CD4-positive, alpha-beta T cell treated with Interleukin-4 for 1 hour (primary cell): ENCODE measurements around the gene HECW1.
"Not testable (repeated sequence)": the region's sequence is repeated elsewhere in the genome, so short reads cannot be mapped to it uniquely, and the experiment has no call there.

Source experiments
- DNase-seq, 2 donors: peaks; one replicate each; pipeline ENCODE4 v3.0.0-alpha.2; 2020 to 2022

Gene HECW1

DNA sequence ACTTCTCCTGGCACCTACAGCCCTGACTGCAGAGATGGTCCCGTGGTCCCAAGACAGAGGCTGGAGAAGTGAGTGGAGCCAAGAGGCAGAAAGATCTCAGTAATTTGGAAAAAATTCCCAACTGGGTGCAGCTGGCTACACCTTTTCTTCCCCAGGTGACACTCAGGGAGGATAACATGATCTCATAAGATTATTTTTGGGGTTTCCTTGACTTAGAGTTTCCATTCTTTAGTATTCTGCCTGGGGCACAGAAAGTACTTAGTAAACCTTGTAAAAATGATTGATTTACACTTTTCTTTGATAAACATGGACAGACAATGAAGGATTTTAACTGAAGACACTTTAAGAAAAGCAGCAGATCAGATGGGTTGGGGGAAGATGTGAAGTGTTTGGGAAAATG, 38.6 kb downstream of the HECW1 start:
- no peak for DNase-seq

GRCh38 chr7:43152696-43153095, 40.2 kb downstream of the HECW1 start:
- no peak for DNase-seq

DNA sequence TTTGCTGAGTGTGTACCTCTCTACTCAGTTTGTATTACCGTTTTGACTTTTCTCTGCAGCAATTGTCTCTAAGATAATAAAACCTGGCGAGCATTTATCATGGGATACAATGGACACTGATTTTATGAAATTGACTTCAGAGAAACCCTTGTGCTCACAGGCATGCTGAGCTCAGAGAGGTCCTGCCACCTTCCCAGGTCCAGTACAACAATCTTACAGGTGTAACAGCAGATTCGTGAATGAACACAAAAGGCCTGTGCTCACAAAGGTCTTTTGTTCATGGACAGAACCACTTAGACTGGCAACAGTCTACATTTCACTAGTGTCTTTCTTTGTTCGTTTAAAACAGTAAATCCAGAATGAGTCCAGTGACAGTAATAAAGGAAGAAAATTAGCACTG, 43.2 kb downstream of the HECW1 start:
- DNase-seq = no peak

DNA sequence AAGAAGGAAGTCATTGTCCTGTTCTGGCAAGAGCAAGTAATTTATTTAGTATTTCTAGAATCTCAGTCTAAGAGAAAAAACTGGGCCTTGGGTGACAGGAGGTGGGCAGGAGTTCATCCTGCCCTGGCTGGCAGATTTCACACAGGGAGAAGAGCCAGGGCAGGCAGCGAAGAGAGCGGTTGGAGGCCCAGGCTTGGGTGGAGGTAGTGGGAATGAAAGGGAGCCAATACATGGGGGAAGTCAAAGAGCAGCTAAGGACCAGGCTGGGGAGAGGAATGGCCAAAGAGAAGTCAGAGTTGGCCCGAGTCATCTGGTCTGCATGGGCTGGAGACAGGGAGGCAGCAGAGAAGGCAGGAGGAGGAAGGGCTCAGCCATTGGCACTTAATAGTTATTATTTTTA, 51.4 kb downstream of the HECW1 start:
- no peak for DNase-seq

DNA sequence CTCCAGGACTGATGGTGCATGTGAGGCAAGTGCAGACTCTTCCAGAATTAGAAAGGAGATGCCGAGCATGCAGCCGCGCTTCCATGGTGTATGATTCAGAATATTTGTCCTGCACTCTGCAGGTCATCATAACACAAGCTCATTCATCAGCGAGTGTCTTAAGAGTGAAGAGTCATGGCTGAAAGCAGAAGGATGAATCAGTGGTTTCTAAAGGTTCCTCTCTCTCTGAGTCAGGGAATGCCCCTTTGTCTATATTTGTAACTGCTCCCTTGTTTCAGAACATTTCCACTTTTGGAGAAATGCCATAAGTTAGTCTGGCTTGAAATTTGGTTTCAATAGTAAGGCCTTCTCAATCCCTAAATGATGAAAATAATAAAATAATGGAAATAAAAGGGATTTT, 52.3 kb downstream of the HECW1 start:
- DNase-seq = no peak

DNA sequence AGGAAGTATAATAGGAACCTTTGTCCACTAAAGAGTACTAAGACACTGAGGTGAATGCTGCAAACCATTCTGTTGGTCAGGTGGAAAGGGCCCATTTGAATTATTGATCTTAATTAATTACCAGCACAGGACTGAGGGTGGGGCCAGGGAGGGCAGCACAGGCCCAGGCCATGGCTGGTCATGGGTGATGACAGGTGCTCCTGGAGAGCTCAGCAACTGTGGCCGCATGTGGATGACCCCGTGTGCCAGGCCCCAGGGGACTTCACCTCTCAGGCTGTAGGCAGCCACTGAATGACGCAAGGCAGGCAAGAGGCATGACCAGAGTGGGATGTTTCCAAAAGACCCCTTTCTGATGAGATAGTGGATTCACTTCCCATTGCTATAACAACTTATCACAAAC, 54.2 kb downstream of the HECW1 start:
- DNase-seq = no peak

DNA sequence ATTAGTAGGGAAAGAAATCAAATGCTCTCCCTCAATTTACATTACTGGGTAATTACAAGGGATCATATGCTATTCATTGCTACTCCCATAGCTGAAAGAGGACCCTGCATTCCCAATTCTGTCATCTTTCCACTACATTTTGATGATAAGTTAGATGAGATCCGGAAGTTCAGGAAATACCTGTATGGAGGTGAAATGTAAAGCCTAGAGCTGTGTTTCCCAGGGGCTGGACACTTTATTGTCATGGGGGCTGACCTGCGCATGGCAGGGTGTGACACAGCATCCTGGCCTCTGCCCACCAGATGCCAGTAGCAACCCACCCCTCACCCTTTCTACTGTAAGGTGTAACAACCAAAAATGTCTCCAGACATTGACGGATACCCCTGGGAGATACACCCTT, 56.6 kb downstream of the HECW1 start:
- no peak for DNase-seq

DNA sequence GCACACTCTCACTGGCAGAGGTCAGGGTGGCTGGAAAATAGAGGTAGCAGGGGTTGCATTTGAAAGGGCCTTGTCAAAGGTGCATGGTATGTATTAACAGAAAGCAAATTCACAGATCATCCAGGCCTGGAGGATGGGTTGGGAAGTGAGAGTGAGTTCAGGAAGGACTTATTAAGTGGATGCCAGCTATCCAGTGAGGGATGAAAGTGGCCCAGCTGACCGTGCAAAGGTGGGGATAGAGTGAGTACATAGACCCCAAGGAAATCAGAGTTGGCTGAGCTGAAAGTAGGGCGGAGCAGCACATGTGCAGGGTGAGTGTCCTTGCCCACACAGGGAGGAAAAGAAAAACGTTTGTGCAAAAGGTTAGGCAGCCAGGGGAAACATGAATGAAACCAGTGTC, 58.1 kb downstream of the HECW1 start:
- DNase-seq = no peak

- no peak for DNase-seq
Measured at GRCh38 chr7:43175570-43176200, 63.2 kb downstream of the HECW1 start.

- DNase-seq = no peak
Measured at GRCh38 chr7:43179393-43179792, 66.9 kb downstream of the HECW1 start.

DNA sequence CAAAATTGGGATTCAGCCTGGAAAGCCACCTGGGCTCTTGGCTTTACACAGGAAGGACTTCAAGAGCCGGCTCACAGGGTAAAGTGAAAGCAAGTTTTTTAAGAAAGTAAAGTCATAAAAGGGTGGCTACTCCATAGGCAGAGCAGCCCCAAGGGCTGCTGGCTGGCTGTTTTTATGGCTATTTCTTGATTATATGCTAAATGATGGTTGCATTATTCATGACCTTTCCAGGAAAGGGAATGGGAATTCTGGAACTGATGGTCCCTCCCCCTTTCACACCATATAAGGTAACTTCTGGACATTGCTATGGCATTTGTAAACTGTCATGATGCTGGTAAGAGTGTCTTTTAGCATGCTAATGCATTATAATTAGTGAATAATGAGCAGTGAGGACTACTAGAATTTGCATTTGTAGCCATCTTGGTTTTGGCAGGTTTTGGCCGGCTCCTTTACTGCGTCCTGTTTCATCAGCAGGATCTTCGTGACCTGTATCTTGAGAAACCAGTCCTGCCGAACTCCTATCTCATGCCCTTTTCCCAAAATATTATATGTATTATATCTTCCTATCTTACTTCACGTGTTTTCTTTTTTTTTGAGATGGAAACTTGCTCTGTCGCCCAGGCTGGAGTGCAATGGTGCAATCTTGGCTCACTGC, 80.5 kb downstream of the HECW1 start:
- DNase-seq = no peak

GRCh38 chr7:43193893-43194292, 81.4 kb downstream of the HECW1 start:
- no peak for DNase-seq

DNA sequence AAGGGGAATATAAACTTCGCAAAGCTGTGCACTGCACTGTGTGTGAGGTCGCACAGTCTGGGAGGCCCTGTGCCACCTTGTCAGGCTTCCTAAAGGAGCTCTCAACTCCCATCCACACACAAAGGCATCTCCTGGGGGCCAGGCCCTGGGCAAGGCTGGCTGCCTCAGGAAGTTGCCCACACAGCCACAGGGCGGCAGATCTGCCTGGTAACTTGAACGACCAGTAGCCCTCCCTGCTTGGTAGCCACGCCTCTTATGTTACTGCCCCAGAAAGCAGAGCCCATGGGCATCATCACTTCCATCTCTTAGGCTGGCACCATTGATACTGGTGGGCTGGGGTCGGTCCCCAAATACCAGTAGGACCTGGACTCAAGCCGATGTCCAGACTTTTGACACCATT, 82.8 kb downstream of the HECW1 start:
- no peak for DNase-seq

DNA sequence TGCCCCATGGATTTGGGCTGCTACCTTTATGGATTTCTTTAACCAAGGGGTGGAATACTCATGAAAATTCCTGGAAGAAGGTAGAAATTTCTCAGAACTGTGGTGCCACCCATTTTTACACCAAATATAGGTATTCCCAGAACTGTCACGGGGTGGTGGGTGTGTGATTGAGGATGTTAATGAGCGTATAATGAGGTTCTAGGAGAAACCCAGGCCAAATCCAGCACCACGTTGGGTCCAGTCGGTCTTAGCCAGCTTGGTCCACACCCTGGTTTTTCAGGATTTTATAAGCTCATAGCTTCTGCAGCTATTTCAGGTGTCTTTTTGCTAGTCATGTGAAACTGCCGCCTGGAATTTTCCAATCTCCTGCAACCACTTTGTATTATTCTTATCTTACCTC, 83.3 kb downstream of the HECW1 start:
- DNase-seq = no peak

GRCh38 chr7:43196379-43196778, 83.9 kb downstream of the HECW1 start:
- DNase-seq = no peak

DNA sequence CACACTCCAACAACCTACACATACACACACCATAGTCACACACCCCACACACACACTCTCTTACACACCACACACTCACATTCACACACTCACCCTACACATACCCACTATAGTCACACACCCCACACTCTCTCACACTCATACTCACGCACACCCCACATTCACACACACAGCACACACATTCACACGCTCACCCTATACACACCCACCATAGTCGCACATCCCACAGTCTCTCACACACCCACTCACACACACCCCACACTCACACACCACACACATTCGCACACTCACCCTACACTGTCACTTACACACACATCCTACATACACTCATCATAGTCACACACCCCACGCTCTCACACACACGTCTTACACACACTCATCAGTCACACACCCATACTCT, 85.6 kb downstream of the HECW1 start:
- DNase-seq = no peak

DNA sequence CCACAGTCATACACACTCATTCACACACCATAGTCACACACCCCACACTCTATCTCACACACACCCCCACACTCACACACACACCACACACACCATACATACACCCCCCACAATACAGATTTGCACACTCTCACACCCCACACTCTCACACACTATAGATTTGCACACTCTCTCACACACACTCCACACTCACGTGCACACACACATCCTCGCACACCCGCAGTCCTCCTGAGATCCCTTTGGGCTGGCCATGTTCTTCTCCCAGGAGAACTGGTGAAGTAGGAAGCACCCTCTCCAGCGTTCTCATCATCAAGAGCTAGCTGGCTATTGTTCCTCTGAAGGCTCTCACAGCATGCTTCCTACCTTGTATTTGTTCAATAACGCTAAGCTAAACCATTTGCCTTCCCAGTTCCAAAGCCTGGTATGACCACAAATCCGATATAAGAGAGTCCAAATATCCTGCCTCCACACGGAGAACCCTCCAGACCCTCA, 86.2 kb downstream of the HECW1 start:
- no peak for DNase-seq

- no peak for DNase-seq
Measured at GRCh38 chr7:43199371-43200160, 87.1 kb downstream of the HECW1 start.

GRCh38 chr7:43201912-43202311, 89.5 kb downstream of the HECW1 start:
- DNase-seq = no peak

DNA sequence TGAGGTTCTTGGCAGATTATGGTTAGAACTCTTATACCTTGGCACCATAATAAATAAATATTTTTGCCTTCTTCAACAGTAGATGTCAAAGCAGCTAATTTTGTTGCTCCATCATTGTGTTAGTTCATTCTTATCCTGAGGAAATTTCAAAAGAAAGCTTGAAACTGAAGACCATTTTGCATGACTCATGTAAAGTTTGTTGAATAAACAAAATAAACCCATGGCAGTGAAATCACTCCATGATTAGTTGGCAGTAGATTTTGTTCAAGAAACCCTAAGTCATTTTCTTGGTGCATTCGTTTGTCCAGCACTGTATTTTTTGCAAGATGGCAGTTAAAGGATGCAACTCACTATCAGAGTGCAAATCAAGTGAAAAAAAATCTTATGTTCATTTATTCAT, 91.6 kb downstream of the HECW1 start:
- no peak for DNase-seq

DNA sequence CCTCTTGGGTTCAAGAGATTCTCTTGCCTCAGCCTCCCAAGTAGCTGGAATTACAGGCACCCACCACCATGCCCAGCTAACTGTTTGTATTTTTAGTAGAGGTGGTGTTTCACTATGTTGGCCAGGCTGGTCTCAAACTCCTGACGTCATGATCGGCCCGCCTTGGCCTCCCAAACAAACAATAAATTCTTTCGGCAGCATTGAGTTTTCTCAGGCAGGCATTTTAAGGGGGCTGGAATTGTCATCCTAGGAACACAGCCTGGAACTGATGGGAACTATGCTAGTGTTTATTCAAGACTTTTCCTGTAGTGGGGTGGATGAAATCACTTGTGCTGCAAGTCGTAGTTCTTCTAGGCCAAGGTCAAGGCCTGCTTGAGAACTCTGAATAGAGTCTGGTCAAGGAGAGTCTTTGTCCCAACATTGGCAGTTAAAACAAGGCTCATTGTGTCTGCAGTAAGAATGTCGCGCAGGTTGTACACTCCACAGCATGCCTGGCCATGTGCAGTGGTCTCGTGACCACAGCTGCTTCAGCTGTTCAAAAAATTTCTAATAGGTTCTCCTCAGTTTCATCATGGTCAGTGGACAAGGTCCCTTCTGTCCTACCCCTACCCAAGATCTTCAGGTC, 92.8 kb downstream of the HECW1 start:
- DNase-seq = no peak

- DNase-seq = no peak
Measured at GRCh38 chr7:43208242-43208641, 95.8 kb downstream of the HECW1 start.

DNA sequence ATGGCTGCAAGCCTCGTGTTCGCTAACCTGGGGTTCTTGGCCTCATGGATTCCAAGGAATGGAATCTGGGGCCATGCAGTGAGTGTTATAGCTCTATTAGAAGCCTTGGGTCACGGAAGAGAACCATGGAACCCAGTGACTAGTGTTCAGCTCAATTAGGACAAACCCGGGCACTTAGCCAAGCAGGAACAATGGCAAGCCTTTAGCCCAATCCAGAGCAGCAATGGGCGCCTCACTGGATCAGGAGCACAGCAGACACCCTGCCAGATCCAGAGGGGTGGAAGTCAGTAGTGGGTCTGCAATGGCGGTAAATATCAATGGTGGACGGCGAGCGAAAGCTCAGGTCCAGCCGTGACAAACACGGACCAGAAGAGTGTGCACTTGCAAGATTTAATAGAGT, 98.1 kb downstream of the HECW1 start:
- not testable (repeated sequence) for DNase-seq

GRCh38 chr7:43211286-43211685, 98.8 kb downstream of the HECW1 start:
- no peak for DNase-seq
